Heart right ventricle (tissue), 16 donors: ENCODE data around the gene YWHAE. TPM values are rescaled to one million over a fixed set of nuclear protein-coding genes. Genes with fewer than 3 reads are reported as not detected.

Source experiments
- ATAC-seq, 8 donors: fragments of 200-7000 bp; cut with Tn5 transposase; one replicate each; pipeline ENCODE4 v1.9.1; 2020; ENCODE audit warnings: mild to moderate bottlenecking in 8 of 8, moderate library complexity in 8 of 8, moderate number of reproducible peaks in 1 of 8
- DNase-seq, 2 donors: peaks; one replicate each; pipeline ENCODE4 v3.0.0-alpha.2; 2020
- H3K27ac ChIP-seq, 10 donors: fragments of 200-600 bp; sonication (generic) in 2 of 10; one replicate each; pipeline versions ENCODE4 v1.5.0 to v1.8.0; 2020 to 2022; ENCODE audit warnings: mild to moderate bottlenecking in 3 of 10
- H3K27me3 ChIP-seq, 7 donors: fragments of 200-600 bp; one replicate each; pipeline ENCODE4 v1.8.0; 2021 to 2022; ENCODE audit warnings: mild to moderate bottlenecking in 2 of 7
- H3K36me3 ChIP-seq, 9 donors: fragments of 200-600 bp; sonication (generic) in 1 of 9; one replicate each; pipeline versions ENCODE4 v1.5.0 to v1.8.0; 2020 to 2022; ENCODE audit warnings: mild to moderate bottlenecking in 2 of 9
- H3K4me1 ChIP-seq, 9 donors: fragments of 200-600 bp; sonication (generic) in 1 of 9; one replicate each; pipeline versions ENCODE4 v1.5.0 to v1.8.0; 2020 to 2022; ENCODE audit warnings: mild to moderate bottlenecking in 4 of 9
- H3K4me3 ChIP-seq, 10 donors: fragments of 200-600 bp; sonication (generic) in 2 of 10; one replicate each; pipeline versions ENCODE4 v1.5.0 to v1.8.0; 2020 to 2022; ENCODE audit warnings: mild to moderate bottlenecking in 7 of 10, moderate library complexity in 2 of 10
- H3K9me3 ChIP-seq, 11 donors: fragments of 200-600 bp in 10 of 11; sonication (generic) in 2 of 11; one replicate each; pipeline versions ENCODE4 v1.5.0 to v1.8.0; 2013 to 2022; ENCODE audit warnings: mild to moderate bottlenecking in 2 of 11, control low read depth in 1 of 11, moderate library complexity in 1 of 11
- CTCF ChIP-seq, 9 donors: fragments of 200-600 bp; sonication (generic) in 2 of 9; IDR thresholded peaks; one replicate each; pipeline versions ENCODE4 v1.5.0 to v1.8.0; 2021 to 2022; ENCODE audit warnings: antibody characterized with exemption in 9 of 9, mild to moderate bottlenecking in 5 of 9, moderate library complexity in 1 of 9
- WGBS, 2 donors: extraction: QIAGEN DNeasy Blood & Tissue Kit; methylation state at CpG; one replicate each; pipeline ENCODE4 v1.1.7; 2013; ENCODE audit warnings: inconsistent platforms in 1 of 2; 5-methylcytosine and 5-hydroxymethylcytosine counted together
- intact Hi-C, 10 donors: fragments of 100-400 bp; cut with DNase I; formaldehyde crosslinking; loops; one replicate each; pipeline versions ENCODE4 v1.11.1 to v1.14.2; 2022
- polyA plus RNA-seq, 2 donors: library from polyadenylated mRNA; stranded (reverse); fragments of 200-250 nt; gene quantifications; one replicate each; pipeline ENCODE4 v1.2.3, GENCODE V29; 2013
- total RNA-seq, 10 donors: library from RNA; stranded (reverse); fragmentation: NEBNext Ultra II Directional in 3 of 10; extraction: Animal tissue kit (Norgen Biotek cat#: 25700) in 3 of 10; gene quantifications; one replicate each; pipeline versions ENCODE4 v1.2.1 to v1.2.4, GENCODE V29; 2021 to 2023
- donor health status: Arrhythmogenic right ventricular cardiomyopathy.
- donor health status: ischemic (EF 13 %, LVEDD 7.1; RV severe dilation, severe dysfunction).
- donor health status: healthy with polysubstance abuse.
- donor health status: DM: no; HTN: yes; CAD: no.
- donor health status: DM: no; HTN: no; CAD: no.
- donor health status: ischemic (EF 25% LVEDD 6.9; RV normal size, moderate dysfunction).
- donor health status: ischemic (EF 25% LVEDD 5.7; RV mildly dilated, moderate dysfunction).
- donor health status: healthy.
- donor health status: DM: yes; HTN: yes; CAD: no.
- donor health status: Ischemic cardiomyopathy.
- donor health status: ischemic (EF 35%, LVEDD 5.7; RV mildly dilated, moderate dysfunction).
- donor health status: nonischemic (EF 11% LVEDD 7.7; RV severe dilation, severe dysfunction).
- donor health status: DM: yes; HTN: yes; CAD: no.
- donor health status: PGD.
- donor health status: ischemic (EF 29% LVEDD 5.4; RV normal size, mild dysfunction).
- donor health status: nonischemic (EF 23%, LVEDD 6.1; RV moderate dilation, normal function).

Gene YWHAE
- total and polyA plus RNA-seq, 12 donors = 478 to 791 (median 614) TPM

DNA sequence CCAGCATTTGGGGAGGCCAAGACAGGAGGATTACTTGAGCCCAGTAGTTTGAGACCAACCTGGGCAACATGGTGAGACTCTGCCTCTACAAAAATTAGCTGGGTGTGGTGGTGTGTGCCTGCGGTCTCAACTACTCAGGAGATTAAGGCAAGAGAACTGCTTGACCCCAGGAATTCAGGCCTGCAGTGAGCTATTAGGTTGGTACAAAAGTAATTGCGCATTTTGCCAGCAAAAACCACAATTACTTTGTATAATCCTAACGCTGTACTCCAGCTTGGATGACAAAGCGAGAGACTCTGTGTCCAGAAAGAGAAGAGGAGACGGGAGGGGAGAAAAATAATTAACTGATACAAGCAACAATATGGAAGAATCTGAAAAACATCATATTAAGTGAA lies 32.7 kb downstream of the YWHAE start:
- H3K4me3 ChIP-seq = no peak overlapping the region
- no peaks in the 10 kb centered on the region for H3K9me3 ChIP-seq
- DNase-seq (no peak), ATAC-seq (no peak)
- no peaks in the 10 kb centered on the region for H3K27me3 ChIP-seq
- intact Hi-C loops = loop anchor here in 8 of 10 donors (2.0 to 10.0 kb wide), 10 partner anchors 35 to 150 kb away; partner anchors contain the start of genes INPP5K (in 4 of the 8), CRK (in 3 of the 8) and YWHAE (in 1 of the 8)
- peaks cover 0 to 43% (median 15%) of the 10 kb centered on the region in 9 donors for H3K36me3 ChIP-seq
- TF ChIP-seq CTCF (IDR thresholded peaks at IDR 0.05) = no peak
- 62 to 66% methylated on average over 4 to 5 of the region's 5 CpGs for WGBS, 2 donors
- H3K4me1 ChIP-seq = peaks cover 15 to 99% (median 85%) of the 10 kb centered on the region in 9 donors
- H3K27ac ChIP-seq = no peak overlapping the region

DNA sequence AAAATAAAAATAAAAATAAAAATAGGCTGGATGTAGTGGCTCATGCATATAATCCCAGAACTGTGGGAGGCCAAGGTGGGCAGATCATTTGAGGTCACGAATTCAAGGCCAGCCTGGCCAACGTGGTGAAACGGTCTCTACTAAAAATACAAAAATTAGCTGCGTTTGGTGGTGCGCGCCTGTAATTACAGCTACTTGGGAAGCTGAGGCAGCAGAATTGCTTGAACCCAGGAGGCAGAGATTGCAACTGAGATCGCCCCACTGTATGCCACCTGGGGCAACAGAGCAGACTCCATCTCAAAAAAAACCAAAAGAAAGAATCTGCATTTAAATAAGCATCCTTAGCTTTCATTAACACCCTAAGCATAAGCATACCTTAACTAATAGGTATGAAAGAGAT lies 33.8 kb downstream of the YWHAE start:
- Histone ChIP-seq H3K4me1 (peaks cover 16 to 99% (median 86%) of the 10 kb centered on the region in 9 donors), H3K9me3 (no peaks in the 10 kb centered on the region), H3K27me3 (no peaks in the 10 kb centered on the region), H3K36me3 (peaks cover 0 to 38% (median 15%) of the 10 kb centered on the region in 9 donors), H3K27ac (peak overlapping the region in 3 of 10 donors; percentile 8 to 42 (median 9)), H3K4me3 (no peak overlapping the region)
- no peak for TF ChIP-seq CTCF (IDR thresholded peaks at IDR 0.05)
- no peak for DNase-seq
- 81 to 83% methylated on average over 7 of the region's 7 CpGs for WGBS, 2 donors
- intact Hi-C loops = loop anchor here in 8 of 10 donors (2.0 to 10.0 kb wide), 10 partner anchors 36 to 151 kb away; partner anchors contain the start of genes INPP5K (in 4 of the 8), CRK (in 3 of the 8) and YWHAE (in 1 of the 8)
- ATAC-seq = no peak

GRCh38 chr17:1365445-1366039 lies 34.5 kb downstream of the YWHAE start:
- no peaks in the 10 kb centered on the region for H3K27me3 ChIP-seq
- H3K27ac ChIP-seq = peak overlapping the region in 5 of 10 donors; percentile 5 to 42 (median 9)
- H3K36me3 ChIP-seq = peaks cover 0 to 44% (median 17%) of the 10 kb centered on the region in 9 donors
- peak in 7 of 8 donors; percentile 48 to 81 (median 73) for ATAC-seq
- intact Hi-C loops = loop anchor here (1.0 to 10.0 kb wide), 14 partner anchors 29 to 152 kb away; partner anchors contain the start of genes INPP5K (in 4 of the 10), CRK (in 3 of the 10) and YWHAE (in 1 of the 10)
- H3K4me3 ChIP-seq = peak overlapping the region in 3 of 10 donors; percentile 8 to 9 (median 9)
- no peaks in the 10 kb centered on the region for H3K9me3 ChIP-seq
- 8 to 11% methylated on average over 11 of the region's 11 CpGs for WGBS, 2 donors
- TF ChIP-seq CTCF (IDR thresholded peaks at IDR 0.05) = peak; percentile 81 to 93 (median 87)
- DNase-seq = peak in 1 of 2 donors; percentile 68
- peaks cover 16 to 99% (median 86%) of the 10 kb centered on the region in 9 donors for H3K4me1 ChIP-seq

- H3K36me3 ChIP-seq = peaks cover 0 to 62% (median 27%) of the 10 kb centered on the region in 9 donors
- WGBS, 2 donors = 25 to 34% methylated on average over 3 of the region's 3 CpGs
- H3K27me3 ChIP-seq = no peaks in the 10 kb centered on the region
- H3K9me3 ChIP-seq = no peaks in the 10 kb centered on the region
- H3K27ac ChIP-seq = peak overlapping the region in 2 of 10 donors; percentile 9 to 71
- ATAC-seq (peak in 7 of 8 donors; percentile 32 to 77 (median 44)), DNase-seq (peak in 1 of 2 donors; percentile 27)
- intact Hi-C loops = loop anchor here in 7 of 10 donors (2.0 to 10.0 kb wide), 7 partner anchors 34 to 152 kb away; partner anchors contain the start of genes CRK (in 4 of the 7) and INPP5K (in 1 of the 7)
- H3K4me3 ChIP-seq = no peak overlapping the region
- H3K4me1 ChIP-seq = peaks cover 16 to 86% (median 79%) of the 10 kb centered on the region in 9 donors
- no peak for TF ChIP-seq CTCF (IDR thresholded peaks at IDR 0.05)
These were observed 37.1 kb downstream of the YWHAE start for GRCh38 chr17:1362964-1363363.
